Measurements from ENCODE around the gene UBAC2. TPM values are rescaled to one million over a fixed set of nuclear protein-coding genes. Genes with fewer than 3 reads are reported as not detected.

The UBAC2 gene
- total and polyA plus RNA-seq, 4 donors, result 32.9 to 42.3 (median 35.3) TPM

DNA sequence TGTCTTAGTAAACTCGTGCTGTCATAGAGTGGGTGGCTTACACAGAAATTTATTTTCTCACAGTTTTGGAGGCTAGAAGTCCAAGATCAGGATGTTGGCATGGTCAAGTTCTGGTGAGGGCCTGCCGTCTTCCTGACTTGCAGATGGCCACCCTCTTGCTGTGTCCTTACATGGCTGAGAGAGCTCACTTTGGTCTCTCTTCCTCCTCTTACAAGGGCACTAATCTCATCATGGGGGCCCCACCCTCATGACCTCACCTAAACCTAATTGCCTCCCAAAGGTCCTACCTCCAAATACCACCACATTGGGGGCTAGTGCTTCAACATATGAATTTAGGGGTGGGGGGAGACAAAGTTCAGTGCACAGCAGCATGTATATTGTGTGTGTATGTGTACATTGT is 71.8 kb downstream of the UBAC2 start (continued):
- TF ChIP-seq, protein P1, sequence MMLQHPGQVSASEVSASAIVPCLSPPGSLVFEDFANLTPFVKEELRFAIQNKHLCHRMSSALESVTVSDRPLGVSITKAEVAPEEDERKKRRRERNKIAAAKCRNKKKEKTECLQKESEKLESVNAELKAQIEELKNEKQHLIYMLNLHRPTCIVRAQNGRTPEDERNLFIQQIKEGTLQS (IDR thresholded peaks at IDR 0.05), result no peak

DNA sequence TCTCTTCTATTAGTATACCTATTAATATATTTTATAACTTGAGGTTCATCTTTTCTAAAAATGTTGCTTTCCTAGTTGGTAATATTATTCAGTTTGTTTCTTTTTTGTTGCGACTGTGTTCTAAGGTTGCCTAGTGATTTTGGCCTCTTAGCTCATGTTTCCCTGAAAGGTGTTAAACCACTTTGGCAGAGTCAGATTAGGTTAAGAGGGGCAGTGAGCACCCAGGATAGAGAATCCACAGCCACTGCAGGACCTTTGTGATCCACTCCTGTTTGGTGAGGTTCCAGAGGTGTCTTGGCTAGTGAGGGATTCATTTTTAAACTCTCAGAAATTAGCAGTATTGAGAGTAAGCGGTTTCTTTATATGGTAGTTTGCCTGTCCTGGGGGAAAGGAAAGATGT is 72.5 kb downstream of the UBAC2 start:
- peaks cover 0 to 2% (median under 1%) of the 10 kb centered on the region in 4 donors for H3K36me3 ChIP-seq (ENCODE audit: control insufficient read depth in 4 of 4, insufficient read depth in 3 of 4, low read depth in 1 of 4, low read length in 3 of 4)
- no peak overlapping the region for H3K4me3 ChIP-seq (ENCODE audit: low read depth in 1 of 3, low read length in 3 of 3)
- peaks cover 0 to 11% (median 3%) of the 10 kb centered on the region in 4 donors for H3K4me1 ChIP-seq (ENCODE audit: control insufficient read depth in 4 of 4, insufficient read depth in 4 of 4, low read length in 3 of 4)
- peaks cover 0 to 3% (median 0%) of the 10 kb centered on the region in 4 donors for H3K9me3 ChIP-seq (ENCODE audit: control insufficient read depth in 4 of 4, low read length in 3 of 4)
- no peak overlapping the region for H3K27ac ChIP-seq (ENCODE audit: low read depth in 1 of 2, low read length in 2 of 2)
- TF ChIP-seq TAF1 (conservative IDR thresholded peaks at IDR 0.05) (no peak), SP1 (IDR thresholded peaks at IDR 0.05) (no peak), JUND (IDR thresholded peaks at IDR 0.05) (no peak), NR2F2 (IDR thresholded peaks at IDR 0.05) (no peak), HNF4G (IDR thresholded peaks at IDR 0.05) (no peak), YY1 (IDR thresholded peaks at IDR 0.05) (no peak), FOXA2 (IDR thresholded peaks at IDR 0.05) (no peak), GABPA (IDR thresholded peaks at IDR 0.05 in 1 of 2, conservative IDR thresholded peaks at IDR 0.05 in 1 of 2) (no peak), FOXA1 (IDR thresholded peaks at IDR 0.05) (no peak)
- TF ChIP-seq, protein P2, sequence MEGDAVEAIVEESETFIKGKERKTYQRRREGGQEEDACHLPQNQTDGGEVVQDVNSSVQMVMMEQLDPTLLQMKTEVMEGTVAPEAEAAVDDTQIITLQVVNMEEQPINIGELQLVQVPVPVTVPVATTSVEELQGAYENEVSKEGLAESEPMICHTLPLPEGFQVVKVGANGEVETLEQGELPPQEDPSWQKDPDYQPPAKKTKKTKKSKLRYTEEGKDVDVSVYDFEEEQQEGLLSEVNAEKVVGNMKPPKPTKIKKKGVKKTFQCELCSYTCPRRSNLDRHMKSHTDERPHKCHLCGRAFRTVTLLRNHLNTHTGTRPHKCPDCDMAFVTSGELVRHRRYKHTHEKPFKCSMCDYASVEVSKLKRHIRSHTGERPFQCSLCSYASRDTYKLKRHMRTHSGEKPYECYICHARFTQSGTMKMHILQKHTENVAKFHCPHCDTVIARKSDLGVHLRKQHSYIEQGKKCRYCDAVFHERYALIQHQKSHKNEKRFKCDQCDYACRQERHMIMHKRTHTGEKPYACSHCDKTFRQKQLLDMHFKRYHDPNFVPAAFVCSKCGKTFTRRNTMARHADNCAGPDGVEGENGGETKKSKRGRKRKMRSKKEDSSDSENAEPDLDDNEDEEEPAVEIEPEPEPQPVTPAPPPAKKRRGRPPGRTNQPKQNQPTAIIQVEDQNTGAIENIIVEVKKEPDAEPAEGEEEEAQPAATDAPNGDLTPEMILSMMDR (IDR thresholded peaks at IDR 0.05; ENCODE audit: low read depth, low read length, missing input control), result no peak
- TF ChIP-seq, protein P3, sequence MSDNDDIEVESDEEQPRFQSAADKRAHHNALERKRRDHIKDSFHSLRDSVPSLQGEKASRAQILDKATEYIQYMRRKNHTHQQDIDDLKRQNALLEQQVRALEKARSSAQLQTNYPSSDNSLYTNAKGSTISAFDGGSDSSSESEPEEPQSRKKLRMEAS (IDR thresholded peaks at IDR 0.05), result no peak
- TF ChIP-seq, protein P4, sequence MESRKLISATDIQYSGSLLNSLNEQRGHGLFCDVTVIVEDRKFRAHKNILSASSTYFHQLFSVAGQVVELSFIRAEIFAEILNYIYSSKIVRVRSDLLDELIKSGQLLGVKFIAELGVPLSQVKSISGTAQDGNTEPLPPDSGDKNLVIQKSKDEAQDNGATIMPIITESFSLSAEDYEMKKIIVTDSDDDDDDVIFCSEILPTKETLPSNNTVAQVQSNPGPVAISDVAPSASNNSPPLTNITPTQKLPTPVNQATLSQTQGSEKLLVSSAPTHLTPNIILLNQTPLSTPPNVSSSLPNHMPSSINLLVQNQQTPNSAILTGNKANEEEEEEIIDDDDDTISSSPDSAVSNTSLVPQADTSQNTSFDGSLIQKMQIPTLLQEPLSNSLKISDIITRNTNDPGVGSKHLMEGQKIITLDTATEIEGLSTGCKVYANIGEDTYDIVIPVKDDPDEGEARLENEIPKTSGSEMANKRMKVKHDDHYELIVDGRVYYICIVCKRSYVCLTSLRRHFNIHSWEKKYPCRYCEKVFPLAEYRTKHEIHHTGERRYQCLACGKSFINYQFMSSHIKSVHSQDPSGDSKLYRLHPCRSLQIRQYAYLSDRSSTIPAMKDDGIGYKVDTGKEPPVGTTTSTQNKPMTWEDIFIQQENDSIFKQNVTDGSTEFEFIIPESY (IDR thresholded peaks at IDR 0.05), result no peak
- TF ChIP-seq, protein P5, sequence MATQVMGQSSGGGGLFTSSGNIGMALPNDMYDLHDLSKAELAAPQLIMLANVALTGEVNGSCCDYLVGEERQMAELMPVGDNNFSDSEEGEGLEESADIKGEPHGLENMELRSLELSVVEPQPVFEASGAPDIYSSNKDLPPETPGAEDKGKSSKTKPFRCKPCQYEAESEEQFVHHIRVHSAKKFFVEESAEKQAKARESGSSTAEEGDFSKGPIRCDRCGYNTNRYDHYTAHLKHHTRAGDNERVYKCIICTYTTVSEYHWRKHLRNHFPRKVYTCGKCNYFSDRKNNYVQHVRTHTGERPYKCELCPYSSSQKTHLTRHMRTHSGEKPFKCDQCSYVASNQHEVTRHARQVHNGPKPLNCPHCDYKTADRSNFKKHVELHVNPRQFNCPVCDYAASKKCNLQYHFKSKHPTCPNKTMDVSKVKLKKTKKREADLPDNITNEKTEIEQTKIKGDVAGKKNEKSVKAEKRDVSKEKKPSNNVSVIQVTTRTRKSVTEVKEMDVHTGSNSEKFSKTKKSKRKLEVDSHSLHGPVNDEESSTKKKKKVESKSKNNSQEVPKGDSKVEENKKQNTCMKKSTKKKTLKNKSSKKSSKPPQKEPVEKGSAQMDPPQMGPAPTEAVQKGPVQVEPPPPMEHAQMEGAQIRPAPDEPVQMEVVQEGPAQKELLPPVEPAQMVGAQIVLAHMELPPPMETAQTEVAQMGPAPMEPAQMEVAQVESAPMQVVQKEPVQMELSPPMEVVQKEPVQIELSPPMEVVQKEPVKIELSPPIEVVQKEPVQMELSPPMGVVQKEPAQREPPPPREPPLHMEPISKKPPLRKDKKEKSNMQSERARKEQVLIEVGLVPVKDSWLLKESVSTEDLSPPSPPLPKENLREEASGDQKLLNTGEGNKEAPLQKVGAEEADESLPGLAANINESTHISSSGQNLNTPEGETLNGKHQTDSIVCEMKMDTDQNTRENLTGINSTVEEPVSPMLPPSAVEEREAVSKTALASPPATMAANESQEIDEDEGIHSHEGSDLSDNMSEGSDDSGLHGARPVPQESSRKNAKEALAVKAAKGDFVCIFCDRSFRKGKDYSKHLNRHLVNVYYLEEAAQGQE (IDR thresholded peaks at IDR 0.05), result no peak
- TF ChIP-seq, protein P1 (IDR thresholded peaks at IDR 0.05), result no peak
- H3K9ac ChIP-seq (ENCODE audit: low read depth in 1 of 2, low read length in 2 of 2), result no peak overlapping the region
- H3K27me3 ChIP-seq (ENCODE audit: control insufficient read depth in 4 of 4, insufficient read depth in 4 of 4, low read length in 3 of 4), result no peaks in the 10 kb centered on the region
- no peak for DNase-seq (ENCODE audit: low spot score)
- WGBS, result 96% methylated on average over 2 of the region's 2 CpGs
